Hepatocyte (in vitro differentiated cells): ENCODE data around the gene MED15. TPM values are rescaled to one million over a fixed set of nuclear protein-coding genes. Genes with fewer than 3 reads are reported as not detected.
"Not testable (repeated sequence)": the region's sequence is repeated elsewhere in the genome, so short reads cannot be mapped to it uniquely, and the experiment has no call there.

Experiments
- DNase-seq: peaks from one replicate; pipeline ENCODE4 v3.0.0-alpha.2; 2016; ENCODE audit warnings: low spot score
- H2AFZ ChIP-seq: fragments of 200-600 bp; sonication (generic); 2 replicates; pipeline ENCODE4 v1.6.0; 2016; ENCODE audit warnings: antibody characterized with exemption, mild to moderate bottlenecking
- H3K27ac ChIP-seq: fragments of 200-600 bp; sonication (generic); 2 replicates; pipeline ENCODE4 v1.5.1; 2016; ENCODE audit warnings: mild to moderate bottlenecking
- H3K27me3 ChIP-seq: fragments of 200-600 bp; sonication (generic); 2 replicates; pipeline ENCODE4 v1.6.1; 2016
- H3K36me3 ChIP-seq: fragments of 200-600 bp; sonication (generic); replicated peaks from 2 replicates; pipeline ENCODE4 v1.5.1; 2016; ENCODE audit warnings: low read depth; ENCODE audit not compliant: insufficient read depth
- H3K4me1 ChIP-seq: fragments of 200-600 bp; sonication (generic); 2 replicates; pipeline ENCODE4 v1.5.1; 2016; ENCODE audit warnings: mild to moderate bottlenecking, moderate library complexity; ENCODE audit not compliant: insufficient read depth
- H3K4me2 ChIP-seq: fragments of 200-600 bp; sonication (generic); 2 replicates; pipeline ENCODE4 v1.6.0; 2016
- H3K4me3 ChIP-seq: fragments of 200-600 bp; sonication (generic); 2 replicates; pipeline ENCODE4 v1.5.1; 2016; ENCODE audit warnings: mild to moderate bottlenecking
- H3K79me2 ChIP-seq: fragments of 200-600 bp; sonication (generic); 2 replicates; pipeline ENCODE4 v1.6.0; 2017; ENCODE audit warnings: mild to moderate bottlenecking
- H3K9me2 ChIP-seq: fragments of 200-600 bp; sonication (generic); replicated peaks from 2 replicates; pipeline ENCODE4 v1.6.0; 2017; ENCODE audit warnings: mild to moderate bottlenecking; ENCODE audit not compliant: insufficient read depth
- H3K9me3 ChIP-seq: fragments of 200-600 bp; sonication (generic); 2 replicates; pipeline ENCODE4 v1.5.1; 2016; ENCODE audit warnings: low read depth, mild to moderate bottlenecking
- H4K20me1 ChIP-seq: fragments of 200-600 bp; sonication (generic); 2 replicates; pipeline ENCODE4 v1.6.0; 2016; ENCODE audit warnings: mild to moderate bottlenecking; ENCODE audit not compliant: insufficient read depth, poor library complexity, severe bottlenecking
- CTCF ChIP-seq: fragments of 200-600 bp; sonication (generic); IDR thresholded peaks from 2 replicates; pipeline ENCODE4 v1.5.1; 2016; ENCODE audit warnings: antibody characterized with exemption, mild to moderate bottlenecking; ENCODE audit not compliant: poor library complexity
- EZH2 ChIP-seq: fragments of 200-600 bp; sonication (generic); IDR thresholded peaks from 2 replicates; pipeline ENCODE4 v1.6.1; 2016; ENCODE audit warnings: antibody characterized with exemption, mild to moderate bottlenecking, borderline replicate concordance
- EZH2phosphoT487 ChIP-seq: fragments of 200-600 bp; sonication (generic); IDR thresholded peaks from one replicate; pipeline ENCODE4 v1.6.1; 2018; ENCODE audit warnings: antibody characterized with exemption, mild to moderate bottlenecking, low read depth, moderate library complexity; ENCODE audit not compliant: unreplicated experiment, severe bottlenecking
- WGBS: methylation state at CpG from one replicate; pipeline ENCODE4 v1.1.6; 2016; ENCODE audit warnings: low lambda C conversion rate; ENCODE audit errors: missing lambda C conversion rate; 5-methylcytosine and 5-hydroxymethylcytosine counted together
- polyA plus RNA-seq: library from polyadenylated mRNA; unstranded; fragments of >200 nt; fragmentation: Nextera tagmentation; extraction: Ambion mirVana; gene quantifications from 2 replicates; pipeline ENCODE4 v1.2.1, GENCODE V29; 2016
- total RNA-seq: library from RNA; depleted of rRNA; stranded (reverse); fragments of >200 nt; gene quantifications from 2 replicates; pipeline ENCODE4 v1.2.3, GENCODE V29; 2014

Gene MED15
- total and polyA plus RNA-seq, 2 experiments from 2014 or later: 31.5 to 53.1 TPM

- Histone ChIP-seq H3K79me2 (peaks cover 44% of the 10 kb centered on the region), H3K4me3 (no peak overlapping the region), H2AFZ (no peak overlapping the region), H3K9me2 (no peaks in the 10 kb centered on the region), H3K4me2 (peak overlapping the region; percentile 100), H3K4me1 (peaks cover 11% of the 10 kb centered on the region), H3K27me3 (no peaks in the 10 kb centered on the region), H3K27ac (no peak overlapping the region), H4K20me1 (peaks cover 9% of the 10 kb centered on the region), H3K36me3 (no peaks in the 10 kb centered on the region), H3K9me3 (no peaks in the 10 kb centered on the region)
- 85% methylated on average over 3 of the region's 3 CpGs for WGBS
- no peak for TF ChIP-seq CTCF
- no peak for TF ChIP-seq EZH2
- no peak for TF ChIP-seq EZH2phosphoT487
- no peak for DNase-seq
Observed at GRCh38 chr22:20497426-20497825, 10.0 kb upstream of the MED15 start.

- Histone ChIP-seq H4K20me1 (no peaks in the 10 kb centered on the region), H3K36me3 (no peaks in the 10 kb centered on the region), H3K27ac (no peak overlapping the region), H3K9me3 (no peaks in the 10 kb centered on the region), H3K4me1 (peaks cover 7% of the 10 kb centered on the region), H3K4me3 (no peak overlapping the region), H2AFZ (no peak overlapping the region), H3K79me2 (peaks cover 29% of the 10 kb centered on the region), H3K27me3 (no peaks in the 10 kb centered on the region), H3K9me2 (no peaks in the 10 kb centered on the region), H3K4me2 (no peak overlapping the region)
- 82% methylated on average over 3 of the region's 3 CpGs for WGBS
- no peak for DNase-seq
- no peak for TF ChIP-seq EZH2
- TF ChIP-seq CTCF: no peak
- TF ChIP-seq EZH2phosphoT487: no peak
Observed at GRCh38 chr22:20498913-20499312, 8.5 kb upstream of the MED15 start.

DNA sequence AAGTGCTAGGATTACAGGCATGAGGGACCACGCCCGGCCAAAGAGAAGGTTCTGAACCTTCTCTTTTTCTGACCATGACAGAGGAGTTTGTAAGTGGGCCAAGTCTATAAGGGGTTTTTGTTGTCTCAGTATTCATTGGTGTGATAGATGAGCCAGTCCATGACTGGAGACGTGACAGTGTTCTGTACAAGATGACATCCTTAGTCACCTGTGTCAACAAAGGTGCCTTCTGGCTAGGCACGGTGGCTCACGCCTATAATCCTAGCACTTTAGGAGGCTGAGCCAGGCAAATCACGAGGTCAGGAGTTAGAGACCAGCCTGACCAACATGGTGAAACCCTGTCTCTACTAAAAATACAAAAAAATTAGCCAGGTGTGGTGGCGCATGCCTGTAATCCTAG, 7.6 kb upstream of the MED15 start:
- Histone ChIP-seq H4K20me1 (no peaks in the 10 kb centered on the region), H3K9me3 (no peaks in the 10 kb centered on the region), H3K79me2 (peaks cover 20% of the 10 kb centered on the region), H3K4me1 (no peaks in the 10 kb centered on the region), H3K4me2 (no peak overlapping the region), H3K27ac (no peak overlapping the region), H3K27me3 (no peaks in the 10 kb centered on the region), H2AFZ (no peak overlapping the region), H3K36me3 (no peaks in the 10 kb centered on the region), H3K4me3 (no peak overlapping the region), H3K9me2 (no peaks in the 10 kb centered on the region)
- no peak for TF ChIP-seq CTCF
- no peak for TF ChIP-seq EZH2
- TF ChIP-seq EZH2phosphoT487: no peak
- 83% methylated on average over 7 of the region's 7 CpGs for whole genome bisulfite sequencing
- DNase-seq: no peak

DNA sequence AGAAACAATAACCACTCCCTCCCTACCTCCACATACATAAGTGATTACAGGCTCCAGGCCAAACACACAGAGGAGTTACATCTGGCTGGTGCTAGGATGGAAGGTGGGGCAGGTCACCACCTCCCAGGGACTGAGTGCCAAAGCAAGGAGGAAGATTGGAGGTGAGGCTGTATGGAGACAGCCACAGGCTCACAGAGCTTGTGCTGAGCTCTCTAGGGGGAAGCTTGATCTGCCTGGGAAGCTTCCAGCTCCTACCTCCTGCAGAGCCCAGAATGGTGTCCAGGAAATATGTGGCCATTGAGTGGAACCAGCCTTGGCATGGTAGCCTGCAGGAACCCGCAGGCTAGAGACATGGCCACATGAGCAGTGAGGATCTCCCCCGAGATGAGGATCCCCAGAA, 3.6 kb upstream of the MED15 start:
- Histone ChIP-seq H3K9me2 (no peaks in the 10 kb centered on the region), H3K27ac (no peak overlapping the region), H3K9me3 (no peaks in the 10 kb centered on the region), H3K27me3 (no peaks in the 10 kb centered on the region), H3K4me3 (no peak overlapping the region), H3K4me2 (no peak overlapping the region), H2AFZ (no peak overlapping the region), H3K79me2 (peaks cover 14% of the 10 kb centered on the region), H3K4me1 (peaks cover 2% of the 10 kb centered on the region), H4K20me1 (peaks cover 2% of the 10 kb centered on the region), H3K36me3 (no peaks in the 10 kb centered on the region)
- TF ChIP-seq CTCF: no peak
- TF ChIP-seq EZH2phosphoT487: no peak
- TF ChIP-seq EZH2: no peak
- WGBS: 92% methylated on average over 2 of the region's 2 CpGs
- no peak for DNase-seq

DNA sequence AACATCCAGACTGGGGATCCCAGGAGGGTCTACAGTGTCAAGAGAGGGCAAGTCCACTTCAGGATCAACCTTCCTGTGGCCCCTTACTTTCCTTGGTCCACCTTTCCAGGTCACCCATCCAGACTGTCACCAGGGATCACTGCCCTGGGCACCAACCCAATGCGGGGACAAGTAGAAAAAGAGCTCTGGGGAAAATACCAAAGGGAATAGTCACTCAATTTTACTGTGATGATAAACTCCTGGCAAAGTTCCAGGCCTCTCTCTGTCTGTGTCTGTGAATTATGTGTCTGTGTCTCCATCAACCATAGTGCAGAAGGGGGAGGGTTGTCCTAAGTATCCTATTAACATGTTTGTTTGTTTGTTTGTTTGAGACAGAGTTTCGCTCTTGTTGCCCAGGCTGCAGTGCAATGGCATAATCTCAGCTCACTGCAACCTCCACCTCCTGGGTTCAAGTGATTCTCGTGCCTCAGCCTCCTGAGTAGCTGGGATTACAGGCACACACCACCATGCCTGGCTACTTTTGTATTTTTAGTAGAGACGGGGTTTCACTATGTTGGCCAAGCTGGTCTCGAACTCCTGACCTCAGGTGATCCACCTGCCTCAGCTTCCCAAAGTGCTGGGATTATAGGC, 3.0 kb upstream of the MED15 start:
- H4K20me1 ChIP-seq, H3K9me2 ChIP-seq, H3K4me1 ChIP-seq, H2AFZ ChIP-seq, H3K9me3 ChIP-seq, H3K27ac ChIP-seq, H3K4me2 ChIP-seq, H3K36me3 ChIP-seq, H3K4me3 ChIP-seq, H3K27me3 ChIP-seq: not testable (repeated sequence)
- peak; percentile 75 for DNase-seq
- WGBS: 81% methylated on average over 5 of the region's 5 CpGs
- H3K79me2 ChIP-seq: peaks cover 18% of the 10 kb centered on the region
